Stimulated activated CD4-positive, alpha-beta T cell treated with anti-CD3 and anti-CD28 coated beads, Interleukin-1b, Interleukin-23, amount 100 ng/mL, for 1 hour (primary cell): ENCODE measurements around the gene DPAGT1.
"Not testable (repeated sequence)": the region's sequence is repeated elsewhere in the genome, so short reads cannot be mapped to it uniquely, and the experiment has no call there.

Source experiments
- DNase-seq, 2 donors: peaks; one replicate each; pipeline ENCODE4 v3.0.0-alpha.2; 2020; ENCODE audit warnings: low read depth in 2 of 2

The DPAGT1 gene

GRCh38 chr11:119093942-119094815 is 7.5 kb downstream of the DPAGT1 start:
- DNase-seq: no peak

GRCh38 chr11:119092880-119093842 is 8.5 kb downstream of the DPAGT1 start:
- no peak for DNase-seq

- DNase-seq: no peak
These were observed 9.4 kb downstream of the DPAGT1 start for GRCh38 chr11:119091966-119092879.

GRCh38 chr11:119091178-119091577 is 10.5 kb downstream of the DPAGT1 start:
- DNase-seq: no peak

GRCh38 chr11:119089319-119089718 is 12.3 kb downstream of the DPAGT1 start:
- no peak for DNase-seq

- DNase-seq: no peak
These were observed 13.2 kb downstream of the DPAGT1 start for GRCh38 chr11:119088406-119088805.

- no peak for DNase-seq
These were observed 13.9 kb downstream of the DPAGT1 start for GRCh38 chr11:119087747-119088241.

GRCh38 chr11:119087123-119087522 is 14.5 kb downstream of the DPAGT1 start:
- no peak for DNase-seq

- DNase-seq: no peak
These were observed 16.2 kb downstream of the DPAGT1 start for GRCh38 chr11:119085437-119085847.

- peak; percentile 55 to 82 for DNase-seq
These were observed 16.8 kb downstream of the DPAGT1 start, which contains the start of gene HMBS for GRCh38 chr11:119084663-119085436. Gene HMBS, plus strand, starts transcription at chr11:119084881. Its CDS starts 153 bp downstream, at chr11:119085034.

- no peak for DNase-seq
These were observed 19.9 kb downstream of the DPAGT1 start for GRCh38 chr11:119081682-119082260.

- no peak for DNase-seq
These were observed 22.8 kb downstream of the DPAGT1 start for GRCh38 chr11:119078675-119079420.

- DNase-seq: no peak
These were observed 23.8 kb downstream of the DPAGT1 start for GRCh38 chr11:119077839-119078238.

GRCh38 chr11:119067371-119068222 is 34.1 kb downstream of the DPAGT1 start, which contains the start of gene VPS11:
Gene VPS11, plus strand, starts transcription at chr11:119067818. Its CDS starts 6 bp downstream, at chr11:119067824.
- peak; percentile 93 to 94 for DNase-seq

GRCh38 chr11:119065369-119065768 is 36.3 kb downstream of the DPAGT1 start:
- DNase-seq: no peak

- no peak for DNase-seq
These were observed 38.9 kb downstream of the DPAGT1 start for GRCh38 chr11:119062779-119063178.

- DNase-seq: no peak
These were observed 40.4 kb downstream of the DPAGT1 start for GRCh38 chr11:119061256-119061655.

- DNase-seq: not testable (repeated sequence)
These were observed 42.5 kb downstream of the DPAGT1 start for GRCh38 chr11:119059128-119059527.
